SU-DHL-6 (cell line): ENCODE measurements around the gene CYP4F3.

ENCODE experiments used
- H2AFZ ChIP-seq: fragments of 200-600 bp; sonication (generic); 2 replicates; pipeline ENCODE4 v1.6.1; 2014; ENCODE audit warnings: low read depth, mild to moderate bottlenecking, moderate library complexity, mixed read lengths, antibody characterized with exemption, low read length; ENCODE audit not compliant: severe bottlenecking
- H3F3A ChIP-seq: fragments of 200-600 bp; shearing (Covaris generic); 2 replicates; pipeline ENCODE4 v1.6.0; 2016; ENCODE audit warnings: antibody characterized with exemption, mild to moderate bottlenecking; ENCODE audit not compliant: insufficient read depth
- H3K27ac ChIP-seq: fragments of 200-600 bp; sonication (generic); 2 replicates; pipeline ENCODE4 v1.5.1; 2016; ENCODE audit warnings: low read depth, mild to moderate bottlenecking, low read length, moderate library complexity, mixed read lengths
- H3K27me3 ChIP-seq: fragments of 200-600 bp; sonication (generic), shearing (Covaris generic); 2 replicates; pipeline ENCODE4 v1.6.0; 2014; ENCODE audit warnings: mild to moderate bottlenecking, low read length
- H3K36me3 ChIP-seq: fragments of 200-600 bp; sonication (generic); 2 replicates; pipeline ENCODE4 v1.6.1; 2014; ENCODE audit warnings: mild to moderate bottlenecking, low read length, mixed read lengths
- H3K4me2 ChIP-seq: fragments of 300-600, 200-600 bp; shearing (Covaris generic), sonication (generic); 2 replicates; pipeline ENCODE4 v1.6.0; 2014; ENCODE audit warnings: low read length, low read depth, mild to moderate bottlenecking; ENCODE audit not compliant: poor library complexity, severe bottlenecking
- H3K4me3 ChIP-seq: fragments of 200-600 bp; sonication (generic); 2 replicates; pipeline ENCODE4 v1.5.1; 2014; ENCODE audit warnings: antibody characterized with exemption, low read length, mild to moderate bottlenecking, mixed read lengths; ENCODE audit not compliant: insufficient read depth, poor library complexity, severe bottlenecking
- H3K79me2 ChIP-seq: fragments of 200-600 bp; sonication (generic); 2 replicates; pipeline ENCODE4 v1.6.1; 2014; ENCODE audit warnings: mild to moderate bottlenecking, low read length, moderate library complexity; ENCODE audit not compliant: insufficient read depth
- H3K9ac ChIP-seq: fragments of 200-600 bp; sonication (generic); 2 replicates; pipeline ENCODE4 v1.7.0; 2014; ENCODE audit warnings: mild to moderate bottlenecking, low read length
- H3K9me2 ChIP-seq: fragments of 200-600 bp; sonication (generic); replicated peaks from 2 replicates; pipeline ENCODE4 v1.6.1; 2014; ENCODE audit warnings: low read length; ENCODE audit not compliant: insufficient read depth
- H3K9me3 ChIP-seq: fragments of 200-600 bp; sonication (generic); 2 replicates; pipeline ENCODE4 v1.6.1; 2014; ENCODE audit warnings: low read length, mixed read lengths; ENCODE audit not compliant: insufficient read depth
- H4K20me1 ChIP-seq: fragments of 200-600 bp; sonication (generic); 2 replicates; pipeline ENCODE4 v1.6.1; 2014; ENCODE audit warnings: low read depth, mild to moderate bottlenecking, antibody characterized with exemption, low read length, moderate library complexity, mixed read lengths
- CTCF ChIP-seq: fragments of 200-600 bp; sonication (generic); IDR thresholded peaks from one replicate; pipeline ENCODE4 v1.5.1; 2017; ENCODE audit warnings: antibody characterized with exemption, mild to moderate bottlenecking, low read length, moderate library complexity; ENCODE audit not compliant: insufficient read depth, poor library complexity, severe bottlenecking
- EZH2phosphoT487 ChIP-seq: fragments of 200-600 bp; sonication (generic), shearing (Covaris generic); conservative IDR thresholded peaks from 2 replicates; pipeline ENCODE4 v1.6.1; 2018; ENCODE audit warnings: mild to moderate bottlenecking, antibody characterized with exemption, low read length, moderate library complexity, mixed read lengths

The CYP4F3 gene

DNA sequence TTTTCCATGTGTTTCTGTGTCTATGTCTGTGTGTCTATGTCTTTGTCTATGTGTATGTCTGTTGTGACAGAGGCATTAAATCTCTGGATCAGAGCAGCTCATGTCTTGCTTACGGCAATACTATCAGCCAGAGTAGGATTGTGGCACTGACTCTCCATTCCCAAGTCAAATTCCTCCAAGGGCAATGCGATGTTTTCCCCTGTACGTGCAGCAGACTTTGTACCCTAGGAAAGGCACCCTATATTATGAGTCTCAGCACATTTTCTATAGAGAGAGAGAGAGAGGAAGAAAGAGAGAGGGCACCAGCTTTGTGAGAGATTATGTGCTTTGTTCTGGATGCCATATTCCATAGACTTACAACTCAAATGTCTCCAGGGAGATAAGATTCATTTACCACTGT, 11.1 kb downstream of the CYP4F3 start:
- H3K27ac ChIP-seq = no peak overlapping the region
- H3K27me3 ChIP-seq = no peaks in the 10 kb centered on the region
- H3K4me2 ChIP-seq = no peak overlapping the region
- no peak overlapping the region for H2AFZ ChIP-seq
- H3K36me3 ChIP-seq = no peaks in the 10 kb centered on the region
- H3F3A ChIP-seq = no peaks in the 10 kb centered on the region
- no peak overlapping the region for H3K9ac ChIP-seq
- no peaks in the 10 kb centered on the region for H3K9me3 ChIP-seq
- no peak overlapping the region for H3K4me3 ChIP-seq
- H3K79me2 ChIP-seq = no peaks in the 10 kb centered on the region
- no peaks in the 10 kb centered on the region for H4K20me1 ChIP-seq
- no peaks in the 10 kb centered on the region for H3K9me2 ChIP-seq
- no peak for TF ChIP-seq CTCF
- no peak for TF ChIP-seq EZH2phosphoT487

GRCh38 chr19:15652559-15653278, 12.0 kb downstream of the CYP4F3 start:
- Histone ChIP-seq H3K27ac (no peak overlapping the region), H3K9me2 (no peaks in the 10 kb centered on the region), H3K9me3 (no peaks in the 10 kb centered on the region), H3K9ac (no peak overlapping the region), H4K20me1 (no peaks in the 10 kb centered on the region), H2AFZ (no peak overlapping the region), H3K4me2 (no peak overlapping the region), H3K36me3 (no peaks in the 10 kb centered on the region), H3K27me3 (no peaks in the 10 kb centered on the region), H3K79me2 (no peaks in the 10 kb centered on the region), H3F3A (no peaks in the 10 kb centered on the region), H3K4me3 (no peak overlapping the region)
- TF ChIP-seq CTCF = no peak
- TF ChIP-seq EZH2phosphoT487 = no peak

- H3K9me3 ChIP-seq = no peaks in the 10 kb centered on the region
- H3K79me2 ChIP-seq = no peaks in the 10 kb centered on the region
- no peaks in the 10 kb centered on the region for H3K9me2 ChIP-seq
- no peaks in the 10 kb centered on the region for H3K27me3 ChIP-seq
- no peaks in the 10 kb centered on the region for H4K20me1 ChIP-seq
- H3K9ac ChIP-seq = no peak overlapping the region
- no peak overlapping the region for H3K27ac ChIP-seq
- no peak for TF ChIP-seq EZH2phosphoT487
- no peak for TF ChIP-seq CTCF
- H2AFZ ChIP-seq = no peak overlapping the region
- no peak overlapping the region for H3K4me2 ChIP-seq
- no peaks in the 10 kb centered on the region for H3F3A ChIP-seq
- no peaks in the 10 kb centered on the region for H3K36me3 ChIP-seq
- H3K4me3 ChIP-seq = no peak overlapping the region
Measured at GRCh38 chr19:15656467-15656866, 15.8 kb downstream of the CYP4F3 start.
